Glomerular visceral epithelial cell (primary cell): Measurements from ENCODE around the gene NECAB3.

Experiments
- DNase-seq: peaks from one replicate; pipeline ENCODE4 v3.0.0-alpha.2; 2016; ENCODE audit errors: extremely low spot score

NECAB3 gene

GRCh38 chr20:33621717-33622400 lies 52.4 kb downstream of the NECAB3 start:
- DNase-seq: no peak

- no peak for DNase-seq
Measured at GRCh38 chr20:33612001-33612400, 62.2 kb downstream of the NECAB3 start.

DNA sequence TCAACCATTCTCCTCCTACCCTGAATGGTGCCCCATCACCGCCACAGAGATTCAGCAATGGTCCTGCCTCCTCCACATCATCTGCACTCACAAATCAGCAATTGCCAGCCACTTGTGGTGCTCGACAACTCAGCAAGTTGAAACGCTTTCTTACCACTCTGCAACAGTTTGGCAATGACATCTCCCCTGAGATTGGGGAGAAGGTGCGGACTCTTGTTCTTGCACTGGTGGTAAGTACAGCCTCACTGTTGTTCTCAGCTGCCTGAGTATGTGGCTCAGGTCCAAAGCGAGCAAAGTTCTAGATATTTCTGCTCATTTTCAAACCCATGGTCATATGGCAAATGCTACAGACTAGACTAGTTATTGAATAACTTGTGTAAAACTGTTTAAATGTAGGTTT lies 63.1 kb downstream of the NECAB3 start:
- no peak for DNase-seq

DNA sequence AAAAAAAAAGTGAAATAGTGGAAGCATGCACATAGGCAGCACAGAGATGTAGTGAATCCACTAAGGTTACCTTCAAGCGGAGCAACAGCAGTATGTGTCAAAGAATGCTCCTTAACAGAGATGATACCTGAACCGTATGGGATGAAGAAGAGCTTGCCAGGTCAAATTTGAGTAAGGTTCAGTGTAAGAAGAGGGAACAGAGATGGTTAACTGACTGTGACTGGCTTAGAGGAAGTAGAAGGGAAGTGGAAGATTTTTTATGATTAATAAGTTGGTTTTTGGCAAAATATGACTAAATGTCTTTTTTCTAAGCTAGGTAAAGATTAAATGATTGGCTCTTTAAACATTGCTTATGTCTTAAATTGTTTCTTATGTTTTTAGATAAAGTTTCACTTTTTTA lies 64.7 kb downstream of the NECAB3 start:
- no peak for DNase-seq
